Hepatocyte (in vitro differentiated cells): ENCODE data around the gene HAND1. TPM values are rescaled to one million over a fixed set of nuclear protein-coding genes. Genes with fewer than 3 reads are reported as not detected.

Experiments
- DNase-seq: peaks from one replicate; pipeline ENCODE4 v3.0.0-alpha.2; 2016; ENCODE audit warnings: low spot score
- H2AFZ ChIP-seq: fragments of 200-600 bp; sonication (generic); 2 replicates; pipeline ENCODE4 v1.6.0; 2016; ENCODE audit warnings: antibody characterized with exemption, mild to moderate bottlenecking
- H3K27ac ChIP-seq: fragments of 200-600 bp; sonication (generic); 2 replicates; pipeline ENCODE4 v1.5.1; 2016; ENCODE audit warnings: mild to moderate bottlenecking
- H3K27me3 ChIP-seq: fragments of 200-600 bp; sonication (generic); 2 replicates; pipeline ENCODE4 v1.6.1; 2016
- H3K36me3 ChIP-seq: fragments of 200-600 bp; sonication (generic); replicated peaks from 2 replicates; pipeline ENCODE4 v1.5.1; 2016; ENCODE audit warnings: low read depth; ENCODE audit not compliant: insufficient read depth
- H3K4me1 ChIP-seq: fragments of 200-600 bp; sonication (generic); 2 replicates; pipeline ENCODE4 v1.5.1; 2016; ENCODE audit warnings: mild to moderate bottlenecking, moderate library complexity; ENCODE audit not compliant: insufficient read depth
- H3K4me2 ChIP-seq: fragments of 200-600 bp; sonication (generic); 2 replicates; pipeline ENCODE4 v1.6.0; 2016
- H3K4me3 ChIP-seq: fragments of 200-600 bp; sonication (generic); 2 replicates; pipeline ENCODE4 v1.5.1; 2016; ENCODE audit warnings: mild to moderate bottlenecking
- H3K79me2 ChIP-seq: fragments of 200-600 bp; sonication (generic); 2 replicates; pipeline ENCODE4 v1.6.0; 2017; ENCODE audit warnings: mild to moderate bottlenecking
- H3K9me2 ChIP-seq: fragments of 200-600 bp; sonication (generic); replicated peaks from 2 replicates; pipeline ENCODE4 v1.6.0; 2017; ENCODE audit warnings: mild to moderate bottlenecking; ENCODE audit not compliant: insufficient read depth
- H3K9me3 ChIP-seq: fragments of 200-600 bp; sonication (generic); 2 replicates; pipeline ENCODE4 v1.5.1; 2016; ENCODE audit warnings: low read depth, mild to moderate bottlenecking
- H4K20me1 ChIP-seq: fragments of 200-600 bp; sonication (generic); 2 replicates; pipeline ENCODE4 v1.6.0; 2016; ENCODE audit warnings: mild to moderate bottlenecking; ENCODE audit not compliant: insufficient read depth, poor library complexity, severe bottlenecking
- CTCF ChIP-seq: fragments of 200-600 bp; sonication (generic); IDR thresholded peaks from 2 replicates; pipeline ENCODE4 v1.5.1; 2016; ENCODE audit warnings: antibody characterized with exemption, mild to moderate bottlenecking; ENCODE audit not compliant: poor library complexity
- EZH2 ChIP-seq: fragments of 200-600 bp; sonication (generic); IDR thresholded peaks from 2 replicates; pipeline ENCODE4 v1.6.1; 2016; ENCODE audit warnings: antibody characterized with exemption, mild to moderate bottlenecking, borderline replicate concordance
- EZH2phosphoT487 ChIP-seq: fragments of 200-600 bp; sonication (generic); IDR thresholded peaks from one replicate; pipeline ENCODE4 v1.6.1; 2018; ENCODE audit warnings: antibody characterized with exemption, mild to moderate bottlenecking, low read depth, moderate library complexity; ENCODE audit not compliant: unreplicated experiment, severe bottlenecking
- WGBS: methylation state at CpG from one replicate; pipeline ENCODE4 v1.1.6; 2016; ENCODE audit warnings: low lambda C conversion rate; ENCODE audit errors: missing lambda C conversion rate; 5-methylcytosine and 5-hydroxymethylcytosine counted together
- polyA plus RNA-seq: library from polyadenylated mRNA; unstranded; fragments of >200 nt; fragmentation: Nextera tagmentation; extraction: Ambion mirVana; gene quantifications from 2 replicates; pipeline ENCODE4 v1.2.1, GENCODE V29; 2016
- total RNA-seq: library from RNA; depleted of rRNA; stranded (reverse); fragments of >200 nt; gene quantifications from 2 replicates; pipeline ENCODE4 v1.2.3, GENCODE V29; 2014

HAND1 gene
- total and polyA plus RNA-seq, 2 experiments from 2014 or later: 39.2 to 118 TPM

GRCh38 chr5:154486427-154486866 is 8.4 kb upstream of the HAND1 start:
- Histone ChIP-seq H2AFZ (no peak overlapping the region), H3K36me3 (no peaks in the 10 kb centered on the region), H3K9me2 (no peaks in the 10 kb centered on the region), H3K27ac (peak overlapping the region; percentile 27), H3K79me2 (no peaks in the 10 kb centered on the region), H3K4me2 (peak overlapping the region; percentile 28), H3K4me3 (no peak overlapping the region), H3K9me3 (no peaks in the 10 kb centered on the region), H3K27me3 (peaks cover 67% of the 10 kb centered on the region), H4K20me1 (no peaks in the 10 kb centered on the region), H3K4me1 (peaks cover 45% of the 10 kb centered on the region)
- TF ChIP-seq EZH2phosphoT487 (peak; percentile 35), EZH2 (no peak), CTCF (no peak)
- DNase-seq: peak; percentile 52
- WGBS: 12% methylated on average over 4 of the region's 4 CpGs

DNA sequence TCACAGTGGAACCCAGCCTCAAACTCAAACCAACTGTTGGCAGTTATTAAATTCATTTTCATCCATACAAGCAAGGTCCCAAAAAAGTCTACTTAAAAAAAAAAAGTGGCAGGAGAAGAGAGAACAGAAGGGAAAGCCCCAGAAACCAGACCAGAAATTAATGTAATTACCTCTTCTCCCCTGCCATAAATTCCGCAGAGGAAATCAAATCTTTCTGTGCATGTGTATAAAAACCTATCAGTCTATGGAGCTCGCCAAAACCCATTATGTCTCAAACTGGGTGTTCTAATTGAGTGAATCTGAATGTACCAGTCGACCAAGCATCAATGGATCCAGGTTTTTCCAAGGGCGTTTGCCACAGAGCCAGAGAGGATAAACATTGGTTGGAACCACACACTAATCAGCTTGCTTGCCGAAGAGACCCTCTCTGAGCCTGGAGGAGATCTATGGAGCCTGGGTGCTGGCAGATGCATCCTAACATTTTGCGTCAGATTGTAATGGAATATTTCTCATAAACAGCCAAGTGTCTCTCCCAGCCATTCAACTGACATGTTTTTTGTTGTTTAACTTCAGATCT is 7.9 kb upstream of the HAND1 start:
- Histone ChIP-seq H3K27me3 (peaks cover 72% of the 10 kb centered on the region), H3K4me3 (no peak overlapping the region), H4K20me1 (no peaks in the 10 kb centered on the region), H3K4me2 (peak overlapping the region; percentile 28), H3K36me3 (no peaks in the 10 kb centered on the region), H3K4me1 (peaks cover 45% of the 10 kb centered on the region), H3K27ac (no peak overlapping the region), H3K79me2 (no peaks in the 10 kb centered on the region), H3K9me3 (no peaks in the 10 kb centered on the region), H3K9me2 (no peaks in the 10 kb centered on the region), H2AFZ (no peak overlapping the region)
- 14% methylated on average over 6 of the region's 6 CpGs for WGBS
- no peak for DNase-seq
- TF ChIP-seq EZH2 (no peak), EZH2phosphoT487 (no peak), CTCF (no peak)

GRCh38 chr5:154485096-154485491 is 7.1 kb upstream of the HAND1 start:
- Histone ChIP-seq H2AFZ (no peak overlapping the region), H3K36me3 (no peaks in the 10 kb centered on the region), H3K27ac (no peak overlapping the region), H3K79me2 (no peaks in the 10 kb centered on the region), H4K20me1 (no peaks in the 10 kb centered on the region), H3K4me3 (no peak overlapping the region), H3K9me2 (no peaks in the 10 kb centered on the region), H3K4me2 (peak overlapping the region; percentile 66), H3K9me3 (no peaks in the 10 kb centered on the region), H3K27me3 (peaks cover 81% of the 10 kb centered on the region), H3K4me1 (peaks cover 46% of the 10 kb centered on the region)
- TF ChIP-seq EZH2: no peak
- TF ChIP-seq EZH2phosphoT487: no peak
- no peak for TF ChIP-seq CTCF
- DNase-seq: no peak
- 11% methylated on average over 2 of the region's 2 CpGs for WGBS
